Activated CD8-positive, alpha-beta memory T cell treated with anti-CD3 and anti-CD28 coated beads, Interleukin-2, amount 10 ng/mL, durations not matched to agents 7 days and 5 days (primary cell): Measurements from ENCODE around the gene PMS1. TPM values are rescaled to one million over a fixed set of nuclear protein-coding genes. Genes with fewer than 3 reads are reported as not detected.

Source experiments
- ATAC-seq: fragments of 150-1000 bp; cut with Tn5 transposase; one replicate; pipeline ENCODE4 v1.10.0; 2021; ENCODE audit warnings: moderate library complexity
- CTCF ChIA-PET: fragments of 350-600 bp; sonication (Branson Sonifier 250); formaldehyde crosslinking; loops from one replicate; lab custom pipeline; 2021; ENCODE audit warnings: antibody characterized with exemption; lab: Charles Lee
- DNase-seq: peaks from one replicate; pipeline ENCODE4 v3.0.0-alpha.2; 2020
- H3K27ac Mint-ChIP-seq: one replicate; pipeline ENCODE4 v1.8.0; 2021; ENCODE audit warnings: mild to moderate bottlenecking, mixed read lengths
- H3K27me3 Mint-ChIP-seq: one replicate; pipeline ENCODE4 v1.8.0; 2021; ENCODE audit warnings: mixed read lengths
- H3K36me3 Mint-ChIP-seq: one replicate; pipeline ENCODE4 v1.8.0; 2021; ENCODE audit warnings: mild to moderate bottlenecking, mixed read lengths
- H3K4me1 Mint-ChIP-seq: one replicate; pipeline ENCODE4 v1.8.0; 2021; ENCODE audit warnings: mixed read lengths
- H3K4me3 Mint-ChIP-seq: one replicate; pipeline ENCODE4 v1.8.0; 2021; ENCODE audit warnings: mild to moderate bottlenecking, moderate library complexity, mixed read lengths
- H3K9me3 Mint-ChIP-seq: one replicate; pipeline ENCODE4 v1.8.0; 2022; ENCODE audit warnings: low read depth, mixed read lengths
- total RNA-seq, 2 experiments: library from RNA; stranded (reverse); gene quantifications; one replicate each; pipeline ENCODE4 v1.2.3, GENCODE V29; 2021

PMS1 gene
- total RNA-seq, 2 experiments from 2014 or later = 40.9 to 42.1 TPM

DNA sequence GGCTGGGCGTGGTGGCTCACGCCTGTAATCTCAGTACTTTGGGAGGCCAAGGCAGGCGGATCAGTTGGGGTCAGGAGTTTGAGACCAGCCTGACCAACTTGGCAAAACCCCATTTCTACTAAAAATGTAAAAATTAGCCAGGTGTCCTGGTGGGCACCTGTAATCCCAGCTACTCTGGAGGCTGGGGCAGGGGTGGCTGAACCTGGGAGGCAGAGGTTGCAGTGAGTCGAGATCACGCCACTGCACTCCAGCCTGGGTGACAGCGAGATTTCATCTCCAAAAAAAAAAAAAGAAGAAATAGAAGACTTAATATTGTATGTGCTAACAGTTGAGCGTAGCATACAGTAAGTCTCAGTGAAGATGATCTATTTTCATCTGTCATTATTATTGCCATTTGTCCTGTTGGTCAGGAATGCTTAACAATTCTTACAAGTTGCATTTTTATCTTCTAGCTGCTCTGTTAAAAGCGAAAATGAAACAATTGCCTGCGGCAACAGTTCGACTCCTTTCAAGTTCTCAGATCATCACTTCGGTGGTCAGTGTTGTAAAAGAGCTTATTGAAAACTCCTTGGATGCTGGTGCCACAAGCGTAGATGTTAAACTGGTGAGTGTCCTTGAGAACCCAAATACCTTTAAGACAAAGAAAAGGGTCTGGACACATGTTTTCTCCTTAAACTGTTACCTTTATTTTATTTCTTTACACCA, 7.2 kb downstream of the PMS1 start:
- Mint-ChIP-seq H3K4me1 (peaks cover 34% of the 10 kb centered on the region), H3K27me3 (no peaks in the 10 kb centered on the region), H3K36me3 (peaks cover 41% of the 10 kb centered on the region), H3K27ac (peak overlapping the region; percentile 86), H3K4me3 (peak overlapping the region; percentile 71), H3K9me3 (no peaks in the 10 kb centered on the region)
- CTCF ChIA-PET = interaction anchor here (0.6 to 1.6 kb wide), 6 partner anchors 27 to 133 kb away, joined by 3 to 5 read pairs (median 4); partner anchors contain the start of genes ANKAR, ASNSD1 and OSGEPL1
- DNase-seq (peak; percentile 56), ATAC-seq (peak; percentile 92)

DNA sequence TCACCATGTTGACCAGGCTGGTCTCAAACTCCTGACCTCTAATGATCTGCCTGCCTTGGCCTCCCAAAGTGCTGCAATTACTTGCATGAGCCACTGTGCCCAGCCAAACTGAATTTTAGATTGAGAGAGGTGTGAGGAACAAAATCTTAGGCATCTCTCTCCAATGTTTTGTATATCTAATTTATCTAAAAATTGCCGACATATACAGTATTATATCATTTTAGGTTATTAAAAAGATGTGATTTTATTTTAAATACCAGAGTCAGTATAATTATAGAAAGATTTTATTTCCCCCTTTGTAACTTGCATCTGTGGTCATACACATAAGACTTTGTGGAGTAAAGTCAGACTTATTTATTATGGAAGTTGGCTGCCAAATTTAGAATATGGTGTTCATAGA, 10.1 kb downstream of the PMS1 start:
- no peak overlapping the region for H3K4me3 Mint-ChIP-seq
- H3K36me3 Mint-ChIP-seq = peaks cover 42% of the 10 kb centered on the region

GRCh38 chr2:189797902-189798301, 13.7 kb downstream of the PMS1 start:
- Mint-ChIP-seq H3K4me1 (peaks cover 11% of the 10 kb centered on the region), H3K36me3 (peaks cover 37% of the 10 kb centered on the region), H3K27me3 (no peaks in the 10 kb centered on the region), H3K27ac (no peak overlapping the region), H3K4me3 (no peak overlapping the region), H3K9me3 (no peaks in the 10 kb centered on the region)
- no peak for DNase-seq
- ATAC-seq = no peak
- CTCF ChIA-PET = interaction anchor here (0.9 to 1.7 kb wide), 2 partner anchors 32 to 36 kb away, joined by 3 to 4 read pairs; partner anchors contain the start of gene OSGEPL1

More for the DNA sequence above, 10.1 kb downstream of the PMS1 start:
- no peak for ATAC-seq
- CTCF ChIA-PET = interaction anchor here (0.6 kb wide), 1 partner anchor 55 kb away, joined by 3 read pairs; no protein-coding TSS in a partner anchor
- Mint-ChIP-seq H3K27me3 (no peaks in the 10 kb centered on the region), H3K9me3 (no peaks in the 10 kb centered on the region), H3K4me1 (peaks cover 28% of the 10 kb centered on the region), H3K27ac (no peak overlapping the region)
- DNase-seq = no peak

DNA sequence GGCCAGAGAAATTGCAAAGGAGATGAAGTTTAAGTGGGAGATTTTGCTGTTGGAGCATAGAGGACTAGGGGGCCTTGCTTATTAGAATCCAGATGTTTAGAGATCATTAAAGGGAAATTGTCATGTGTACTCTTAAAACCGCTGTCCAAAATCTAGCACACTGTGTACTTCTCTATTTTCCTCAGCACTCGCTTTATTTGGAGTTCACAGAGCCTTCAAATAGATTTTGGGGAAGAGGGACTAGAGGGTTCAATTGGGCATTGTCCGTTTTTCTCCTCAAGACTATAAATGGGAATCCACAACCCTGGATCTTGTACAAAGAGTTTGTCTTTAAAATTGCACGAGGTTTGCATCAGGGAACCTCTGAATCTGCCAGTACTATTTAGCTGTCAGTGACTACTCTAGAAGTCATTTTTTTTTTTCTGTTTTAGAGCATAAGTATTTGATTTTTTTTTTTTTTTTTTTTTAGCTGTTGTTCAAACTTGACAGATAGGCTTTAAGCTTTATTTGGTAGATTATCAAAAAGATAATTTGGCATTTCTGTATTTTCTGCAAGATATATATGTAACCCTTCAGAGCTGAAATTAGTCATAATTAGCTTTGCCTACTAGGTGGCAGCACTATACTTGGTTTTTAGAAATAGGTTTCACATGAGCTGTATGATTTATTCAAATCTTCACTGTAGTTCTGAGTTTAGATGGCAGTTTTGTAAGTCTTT, 14.2 kb downstream of the PMS1 start:
- Mint-ChIP-seq H3K27ac (peak overlapping the region; percentile 37), H3K36me3 (peaks cover 33% of the 10 kb centered on the region), H3K27me3 (no peaks in the 10 kb centered on the region), H3K9me3 (no peaks in the 10 kb centered on the region), H3K4me1 (peaks cover 7% of the 10 kb centered on the region), H3K4me3 (no peak overlapping the region)
- ATAC-seq (peak; percentile 42), DNase-seq (no peak)
- CTCF ChIA-PET = interaction anchor here (0.6 to 1.7 kb wide), 7 partner anchors 14 to 381 kb away, joined by 3 to 5 read pairs (median 3); partner anchors contain the start of genes ANKAR, ORMDL1, OSGEPL1 and PMS1

GRCh38 chr2:189799030-189799331, 14.7 kb downstream of the PMS1 start:
- DNase-seq (no peak), ATAC-seq (no peak)
- Mint-ChIP-seq H3K4me3 (no peak overlapping the region), H3K36me3 (peaks cover 33% of the 10 kb centered on the region), H3K27me3 (no peaks in the 10 kb centered on the region), H3K9me3 (no peaks in the 10 kb centered on the region), H3K4me1 (peaks cover 7% of the 10 kb centered on the region), H3K27ac (peak overlapping the region; percentile 37)
- CTCF ChIA-PET = interaction anchor here (0.6 to 1.7 kb wide), 6 partner anchors 15 to 336 kb away, joined by 3 to 5 read pairs (median 3); partner anchors contain the start of genes ANKAR, ORMDL1, OSGEPL1 and PMS1

DNA sequence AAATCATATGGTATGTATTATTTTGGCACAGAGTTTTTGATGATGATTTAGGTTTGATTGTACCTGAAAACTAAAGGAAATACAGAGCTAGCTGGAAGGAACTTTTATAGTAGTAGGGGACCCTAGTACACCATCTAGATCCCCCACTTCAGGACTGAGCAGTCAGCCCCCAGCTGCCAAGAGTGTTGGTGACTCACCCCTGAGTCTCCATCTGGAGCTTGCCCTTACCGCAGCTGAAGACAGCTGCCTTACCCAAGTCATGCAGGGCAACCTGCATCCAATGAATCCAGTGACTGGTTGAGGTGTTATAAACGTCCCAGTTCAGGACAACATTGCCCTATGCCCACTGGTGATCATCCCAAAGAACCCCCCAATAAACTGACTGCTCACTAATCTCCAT, 15.3 kb downstream of the PMS1 start:
- no peak for DNase-seq
- Mint-ChIP-seq H3K4me1 (peaks cover 7% of the 10 kb centered on the region), H3K36me3 (peaks cover 29% of the 10 kb centered on the region), H3K27me3 (no peaks in the 10 kb centered on the region), H3K9me3 (no peaks in the 10 kb centered on the region), H3K27ac (no peak overlapping the region), H3K4me3 (no peak overlapping the region)
- CTCF ChIA-PET = interaction anchor here (1.3 kb wide), 1 partner anchor 125 kb away, joined by 3 read pairs; the partner anchor contains the start of gene ANKAR
- ATAC-seq = no peak

DNA sequence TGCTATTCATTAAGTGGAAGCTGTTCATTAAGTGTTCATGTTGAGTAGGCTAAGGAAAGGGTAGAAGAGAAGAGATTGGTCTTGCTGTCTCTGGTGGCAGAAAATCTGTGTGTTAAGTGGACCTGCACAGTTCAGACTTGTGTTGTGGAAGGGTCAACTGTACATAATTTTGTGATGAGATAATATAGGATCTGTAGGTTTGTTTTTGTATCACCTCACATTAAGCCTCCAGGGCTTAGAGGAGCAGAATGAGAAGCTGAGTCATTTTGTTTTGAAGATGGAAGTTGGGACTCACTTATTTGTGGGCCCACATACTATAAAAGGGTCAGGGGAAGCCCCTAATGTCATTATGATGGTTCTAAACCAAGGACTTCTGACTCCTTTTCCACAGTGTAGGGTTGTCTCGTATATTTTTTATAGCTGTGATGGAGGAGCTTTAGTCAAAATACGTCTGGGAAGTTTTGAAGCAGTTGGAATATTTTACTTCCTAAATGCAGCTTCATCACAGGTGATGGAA, 18.2 kb downstream of the PMS1 start:
- CTCF ChIA-PET = interaction anchor here (0.5 kb wide), 1 partner anchor 51 kb away, joined by 3 read pairs; no protein-coding TSS in a partner anchor
- no peak overlapping the region for H3K4me3 Mint-ChIP-seq
- no peak for DNase-seq
- H3K4me1 Mint-ChIP-seq = peaks cover 7% of the 10 kb centered on the region
- no peaks in the 10 kb centered on the region for H3K9me3 Mint-ChIP-seq
- no peaks in the 10 kb centered on the region for H3K27me3 Mint-ChIP-seq
- H3K27ac Mint-ChIP-seq = no peak overlapping the region
- ATAC-seq = no peak
- H3K36me3 Mint-ChIP-seq = peaks cover 25% of the 10 kb centered on the region

DNA sequence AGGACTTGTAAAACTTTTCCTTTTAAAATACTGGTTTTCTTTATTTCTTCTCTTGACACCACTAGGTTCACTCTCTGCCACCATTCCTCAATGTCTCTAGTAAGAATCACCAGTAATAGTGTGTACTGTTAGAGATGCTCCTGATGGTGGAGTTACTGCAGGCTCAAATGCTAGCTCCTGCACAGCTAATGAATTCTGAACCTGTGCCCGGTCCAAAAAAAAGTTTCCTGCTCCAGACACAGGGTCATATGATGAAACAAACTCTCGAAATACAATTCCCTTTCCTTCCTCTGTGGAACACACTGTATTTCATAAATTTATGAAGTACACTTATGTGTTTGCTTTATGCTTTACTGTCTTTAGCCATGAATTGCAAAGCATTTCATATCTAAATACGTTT, 19.2 kb downstream of the PMS1 start:
- no peak overlapping the region for H3K27ac Mint-ChIP-seq

DNA sequence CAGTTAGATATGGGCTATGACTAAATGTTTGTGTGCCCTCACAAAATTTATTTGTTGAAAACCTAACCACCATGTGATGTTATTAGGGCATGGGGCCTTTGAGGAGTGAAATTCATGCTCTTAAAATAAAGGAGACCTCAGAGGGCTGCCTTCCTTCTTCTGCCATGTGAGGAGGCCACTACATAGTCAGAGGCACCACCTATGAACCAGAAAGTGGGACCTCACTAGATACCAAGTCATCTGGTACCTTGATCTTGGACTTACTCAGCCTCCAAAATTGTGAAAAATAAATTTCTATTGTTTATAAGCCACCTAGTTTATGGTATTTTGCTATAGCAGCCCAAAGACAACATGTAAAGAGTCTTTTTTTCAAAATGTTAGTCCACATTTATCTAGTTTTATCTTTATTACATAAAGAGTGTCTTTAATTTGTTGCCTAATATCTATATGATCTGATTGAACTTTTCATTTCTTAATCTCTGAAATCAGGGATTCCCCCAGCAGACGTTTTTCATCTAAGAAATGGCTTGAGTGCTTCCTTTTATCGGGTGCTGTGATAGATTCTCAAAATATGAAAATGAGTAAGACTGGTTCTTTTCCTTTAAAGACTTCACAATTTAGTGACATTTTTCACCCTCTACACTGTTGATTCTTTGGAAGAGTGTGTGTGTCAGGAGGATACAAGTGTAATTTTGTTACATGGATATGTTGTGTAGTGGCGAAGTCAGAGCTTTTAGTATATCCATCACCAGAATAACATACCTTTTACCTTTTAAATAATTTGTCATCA, 34.2 kb downstream of the PMS1 start:
- Mint-ChIP-seq H3K4me3 (no peak overlapping the region), H3K27ac (no peak overlapping the region), H3K36me3 (peaks cover 53% of the 10 kb centered on the region), H3K9me3 (no peaks in the 10 kb centered on the region), H3K27me3 (no peaks in the 10 kb centered on the region), H3K4me1 (peaks cover 10% of the 10 kb centered on the region)
- CTCF ChIA-PET = no interaction called here
- ATAC-seq = no peak
- no peak for DNase-seq

More for the DNA sequence above, 19.2 kb downstream of the PMS1 start:
- CTCF ChIA-PET = no interaction called here
- Mint-ChIP-seq H3K9me3 (no peaks in the 10 kb centered on the region), H3K4me3 (no peak overlapping the region), H3K36me3 (peaks cover 22% of the 10 kb centered on the region), H3K27me3 (no peaks in the 10 kb centered on the region), H3K4me1 (peaks cover 2% of the 10 kb centered on the region)
- no peak for DNase-seq
- ATAC-seq = no peak

GRCh38 chr2:189819297-189819704, 35.1 kb downstream of the PMS1 start:
- Mint-ChIP-seq H3K9me3 (no peaks in the 10 kb centered on the region), H3K4me1 (peaks cover 10% of the 10 kb centered on the region), H3K27ac (no peak overlapping the region), H3K4me3 (no peak overlapping the region), H3K27me3 (no peaks in the 10 kb centered on the region), H3K36me3 (peaks cover 45% of the 10 kb centered on the region)
- DNase-seq (no peak), ATAC-seq (no peak)
- CTCF ChIA-PET = no interaction called here

DNA sequence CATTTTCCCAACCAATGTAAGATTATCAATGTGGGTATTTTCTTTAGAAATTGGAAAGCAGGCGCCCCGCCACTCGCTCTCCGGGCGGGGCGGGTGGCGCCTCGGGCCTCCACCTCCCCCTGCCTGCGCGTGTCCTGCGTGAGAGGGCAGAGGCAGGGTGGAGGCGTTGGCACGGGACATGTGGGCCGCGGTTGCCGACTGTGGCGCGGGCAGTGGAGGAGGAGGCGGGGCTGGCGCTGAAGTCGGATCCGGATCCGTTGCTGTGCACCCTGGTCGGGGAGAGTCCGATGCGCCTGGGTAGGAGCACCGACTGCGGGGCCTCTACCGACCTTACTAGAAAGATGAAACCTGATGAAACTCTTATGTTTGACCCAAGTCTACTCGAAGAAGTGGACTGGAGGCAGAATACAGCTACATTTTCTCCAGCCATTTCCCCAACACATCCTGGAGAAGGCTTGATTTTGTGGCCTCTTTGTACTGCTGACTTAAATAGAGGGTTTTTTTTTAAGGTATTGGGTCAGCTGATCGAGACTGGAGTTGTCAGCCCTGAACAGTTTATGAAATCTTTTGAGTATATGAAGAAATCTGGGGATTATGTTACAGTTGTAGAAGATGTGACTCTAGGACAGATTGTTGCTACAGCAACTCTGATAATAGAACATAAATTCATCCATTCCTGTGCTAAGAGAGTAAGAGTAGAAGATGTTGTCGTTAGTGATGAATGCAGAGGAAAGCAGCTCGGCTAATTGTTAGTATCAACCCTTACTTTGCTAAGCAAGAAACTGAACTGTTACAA, 37.9 kb downstream of the PMS1 start:
- CTCF ChIA-PET = no interaction called here
- no peaks in the 10 kb centered on the region for H3K9me3 Mint-ChIP-seq
- H3K4me1 Mint-ChIP-seq = peaks cover 10% of the 10 kb centered on the region
- H3K27ac Mint-ChIP-seq = no peak overlapping the region
- no peak for DNase-seq
- peaks cover 39% of the 10 kb centered on the region for H3K36me3 Mint-ChIP-seq
- no peak for ATAC-seq
- H3K27me3 Mint-ChIP-seq = no peaks in the 10 kb centered on the region
- H3K4me3 Mint-ChIP-seq = no peak overlapping the region

DNA sequence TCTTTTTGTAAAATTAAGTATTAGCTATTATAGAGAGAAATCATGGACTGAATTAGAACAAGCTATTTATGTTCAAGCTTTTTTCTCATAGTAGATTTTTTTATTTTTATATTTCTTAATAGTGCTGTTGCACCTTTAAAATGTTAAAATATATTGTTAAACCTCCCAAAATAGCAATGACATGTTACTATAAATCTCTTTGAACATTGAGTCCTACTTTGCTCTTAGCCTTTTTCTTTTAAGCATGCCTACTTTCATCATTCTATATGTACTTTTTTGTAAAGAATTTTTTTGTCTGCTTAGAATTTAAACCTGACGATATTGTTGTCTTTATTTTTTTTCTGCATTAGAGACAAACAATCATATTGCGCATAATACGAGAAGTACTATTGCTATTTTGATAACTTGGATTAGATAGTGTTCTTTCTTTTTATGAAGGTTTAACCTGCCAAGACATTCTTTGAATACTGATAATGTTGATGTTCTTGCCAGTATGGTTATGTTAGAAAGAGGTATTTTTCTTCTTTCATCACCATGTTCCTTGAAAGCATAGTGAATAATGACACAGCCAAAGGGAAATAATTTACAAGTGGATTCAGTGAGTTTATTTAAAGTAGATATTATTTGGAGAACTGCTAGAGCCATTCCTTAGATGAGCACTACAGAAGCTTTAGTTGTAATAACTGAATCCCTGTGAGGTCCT, 40.6 kb downstream of the PMS1 start:
- CTCF ChIA-PET = no interaction called here
- Mint-ChIP-seq H3K4me3 (no peak overlapping the region), H3K4me1 (no peaks in the 10 kb centered on the region), H3K36me3 (peaks cover 29% of the 10 kb centered on the region), H3K9me3 (no peaks in the 10 kb centered on the region), H3K27me3 (no peaks in the 10 kb centered on the region), H3K27ac (no peak overlapping the region)
- ATAC-seq (no peak), DNase-seq (no peak)
